Measurements from ENCODE around the gene ATP5PD. TPM values are rescaled to one million over a fixed set of nuclear protein-coding genes. Genes with fewer than 3 reads are reported as not detected.
"Not testable (repeated sequence)": the region's sequence is repeated elsewhere in the genome, so short reads cannot be mapped to it uniquely, and the experiment has no call there.

The ATP5PD gene
- total RNA-seq, 2 experiments from 2014 or later, result 242 TPM

DNA sequence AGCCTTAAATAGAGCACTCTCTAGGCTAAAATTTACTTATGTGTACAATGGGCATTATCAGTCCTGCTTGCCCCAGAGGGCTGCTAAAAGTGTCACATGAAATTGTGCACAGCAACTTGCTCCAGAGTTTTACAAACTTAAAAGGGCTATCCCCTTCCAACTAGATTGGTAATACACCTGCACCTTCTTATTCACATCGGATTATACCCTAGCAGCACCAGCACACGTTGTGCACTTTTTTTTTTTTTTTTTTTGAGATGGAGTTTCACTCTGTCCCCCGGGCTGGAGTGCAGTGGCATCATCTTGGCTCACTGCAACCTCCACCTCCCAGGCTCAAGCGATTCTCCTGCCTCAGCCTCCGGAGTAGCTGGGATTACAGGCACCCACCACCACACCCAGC, 3.0 kb downstream of the ATP5PD start:
- Mint-ChIP-seq H3K36me3 (ENCODE audit: low read depth) (peaks cover 26% of the 10 kb centered on the region), H3K4me1 (peaks cover 37% of the 10 kb centered on the region)
- POLR2A ChIA-PET, result interaction anchor here (1.3 kb wide), 1 partner anchor 19 kb away, joined by 4 read pairs; no protein-coding TSS in a partner anchor
- not testable (repeated sequence) for H3K27me3 Mint-ChIP-seq, H3K4me3 Mint-ChIP-seq, DNase-seq, H3K27ac Mint-ChIP-seq, H3K9me3 Mint-ChIP-seq
- CTCF ChIA-PET, result interaction anchor here (1.0 kb wide), 1 partner anchor 16 kb away, joined by 4 read pairs; no protein-coding TSS in a partner anchor

DNA sequence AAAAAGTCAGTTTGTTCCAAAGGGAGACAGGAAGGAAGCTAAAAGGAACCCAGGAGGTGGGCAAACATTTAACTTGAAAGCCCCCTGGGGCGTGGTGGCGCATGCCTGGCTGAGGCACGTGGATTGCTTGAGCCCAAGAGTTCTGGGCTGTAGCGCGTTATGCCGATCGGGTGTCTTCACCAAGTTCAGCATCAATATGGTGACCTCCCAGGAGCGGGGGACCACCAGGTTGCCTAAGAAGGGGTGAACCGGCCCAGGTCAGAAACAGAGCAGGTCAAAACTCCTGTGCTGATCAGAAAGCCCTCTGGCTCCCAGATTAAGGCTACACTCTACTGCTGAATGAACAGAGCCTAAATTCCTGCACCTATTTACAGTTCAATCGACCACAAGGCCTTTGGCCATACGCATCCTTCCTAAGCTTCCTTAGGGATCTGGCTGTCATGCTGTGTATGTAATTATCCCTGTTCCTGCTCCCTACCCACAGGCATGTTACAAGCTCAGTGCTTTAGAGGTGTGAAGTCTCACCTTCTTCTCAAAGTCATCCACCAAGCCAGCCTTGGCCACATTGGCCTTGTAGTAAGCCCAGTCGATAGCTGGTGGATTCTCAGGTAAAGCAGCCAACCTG, 5.0 kb downstream of the ATP5PD start:
- DNase-seq, result no peak
- peaks cover 33% of the 10 kb centered on the region for H3K4me1 Mint-ChIP-seq
- no peak overlapping the region for H3K4me3 Mint-ChIP-seq
- H3K27ac Mint-ChIP-seq, result no peak overlapping the region
- CTCF ChIA-PET, result interaction anchor here (1.0 to 1.4 kb wide), 2 partner anchors 73 to 89 kb away, joined by 3 to 6 read pairs; no protein-coding TSS in a partner anchor
- no peaks in the 10 kb centered on the region for H3K9me3 Mint-ChIP-seq
- no peaks in the 10 kb centered on the region for H3K27me3 Mint-ChIP-seq
- POLR2A ChIA-PET, result interaction anchor here (1.5 kb wide), 2 partner anchors 10 to 141 kb away, joined by 3 to 5 read pairs; partner anchors contain the start of gene SUMO2
- H3K36me3 Mint-ChIP-seq (ENCODE audit: low read depth), result peaks cover 32% of the 10 kb centered on the region

DNA sequence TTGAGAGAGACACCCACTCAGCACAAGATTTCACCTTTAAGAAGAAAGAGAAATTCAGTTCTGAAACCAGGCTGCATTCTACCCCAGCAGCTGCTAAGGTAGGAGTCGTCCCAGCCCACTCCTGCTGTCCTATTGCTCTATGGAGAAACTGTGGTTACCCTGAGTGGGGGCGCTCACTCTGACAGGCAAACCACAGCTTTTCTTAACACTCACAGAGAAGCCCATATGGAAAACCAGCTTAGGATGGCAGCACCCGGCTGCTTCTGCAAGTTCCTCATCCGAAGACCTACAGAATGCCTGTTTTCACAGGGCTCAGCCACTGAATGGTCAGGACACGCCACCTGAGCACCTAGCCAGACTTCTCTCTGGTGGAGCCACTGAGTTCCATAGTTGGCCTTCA, 7.5 kb downstream of the ATP5PD start:
- Mint-ChIP-seq H3K9me3 (no peaks in the 10 kb centered on the region), H3K27ac (no peak overlapping the region), H3K27me3 (peaks cover 2% of the 10 kb centered on the region), H3K4me1 (peaks cover 38% of the 10 kb centered on the region), H3K36me3 (ENCODE audit: low read depth) (peaks cover 35% of the 10 kb centered on the region), H3K4me3 (no peak overlapping the region)
- POLR2A ChIA-PET, result interaction anchor here (1.1 kb wide), 1 partner anchor 9 kb away, joined by 3 read pairs; no protein-coding TSS in a partner anchor
- CTCF ChIA-PET, result interaction anchor here (2.1 kb wide), 1 partner anchor 75 kb away, joined by 8 read pairs; no protein-coding TSS in a partner anchor
- no peak for DNase-seq

DNA sequence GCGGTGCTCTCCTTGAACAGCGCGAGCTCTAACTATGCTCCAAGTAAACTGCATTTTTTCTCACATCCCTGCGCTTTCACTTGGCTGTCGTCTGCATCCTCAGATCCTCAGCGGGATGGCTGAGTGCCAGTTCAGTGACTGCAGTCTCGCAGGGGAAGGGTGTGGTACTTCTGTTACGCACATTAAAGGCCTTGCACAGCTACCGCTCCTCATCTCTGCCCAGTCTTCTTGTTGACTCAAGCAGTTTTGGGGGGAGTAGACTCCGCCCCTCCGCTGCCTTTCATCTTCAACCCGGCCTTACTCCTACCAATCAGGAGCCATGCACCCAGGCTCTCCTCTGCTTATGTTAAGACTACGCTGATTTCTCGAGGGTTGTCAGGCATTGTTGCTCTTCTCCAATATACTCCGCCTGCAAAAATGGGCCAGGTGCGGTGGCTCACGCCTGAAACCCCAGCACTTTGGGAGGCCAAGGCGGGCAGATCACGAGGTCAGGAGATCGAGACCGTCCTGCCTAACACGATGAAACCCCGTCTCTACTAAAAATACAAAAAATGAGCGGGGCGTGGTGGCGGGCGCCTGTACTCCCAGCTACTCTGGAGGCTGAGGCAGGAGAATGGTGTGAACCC, 10.0 kb downstream of the ATP5PD start:
- H3K27ac Mint-ChIP-seq, result peak overlapping the region; percentile 99
- peaks cover 6% of the 10 kb centered on the region for H3K27me3 Mint-ChIP-seq
- CTCF ChIA-PET, result interaction anchor here (0.7 to 3.5 kb wide), 7 partner anchors 12 to 285 kb away, joined by 3 to 18 read pairs (median 4); partner anchors contain the start of genes MRPL58 and SLC16A5
- H3K4me3 Mint-ChIP-seq, result peak overlapping the region; percentile 69
- no peaks in the 10 kb centered on the region for H3K9me3 Mint-ChIP-seq
- POLR2A ChIA-PET, result interaction anchor here (0.8 to 1.6 kb wide), 7 partner anchors 10 to 77 kb away, joined by 3 to 16 read pairs (median 4); partner anchors contain the start of genes ATP5PD, KCTD2 and MRPL58
- peaks cover 53% of the 10 kb centered on the region for H3K4me1 Mint-ChIP-seq
- peaks cover 26% of the 10 kb centered on the region for H3K36me3 Mint-ChIP-seq (ENCODE audit: low read depth)
- peak; percentile 89 for DNase-seq

DNA sequence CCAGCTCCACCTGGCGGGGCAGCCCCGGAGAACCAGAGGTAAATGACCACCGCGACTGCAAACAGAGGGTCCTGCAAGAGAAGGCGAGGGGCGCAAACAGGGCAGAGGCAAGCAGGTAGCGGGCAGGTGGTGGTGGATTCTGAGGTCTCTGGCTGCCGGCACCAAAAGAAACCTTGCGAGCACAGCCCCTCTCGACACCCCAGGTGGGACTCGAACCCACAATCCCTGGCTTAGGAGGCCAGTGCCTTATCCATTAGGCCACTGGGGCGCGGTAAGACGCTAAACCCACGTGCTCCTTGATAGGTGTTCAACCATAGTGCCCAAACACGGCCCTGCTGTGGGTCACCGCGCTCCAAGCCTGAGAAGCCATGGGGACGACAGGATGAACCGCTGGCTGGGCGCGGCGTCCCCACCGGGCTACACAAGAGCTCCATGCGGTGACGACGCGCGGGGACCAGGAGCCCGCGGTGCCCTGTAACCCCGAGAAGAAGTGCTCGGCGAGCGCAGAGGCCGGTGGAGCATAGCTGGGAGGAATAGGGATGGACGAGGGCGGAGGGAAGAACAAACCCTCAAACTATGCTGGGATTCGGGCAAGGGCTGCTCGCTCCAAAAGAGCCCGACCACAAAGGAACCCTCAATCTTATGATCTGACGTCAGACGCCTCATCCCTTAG, 12.4 kb downstream of the ATP5PD start:
- H3K36me3 Mint-ChIP-seq (ENCODE audit: low read depth), result peaks cover 11% of the 10 kb centered on the region
- peaks cover 51% of the 10 kb centered on the region for H3K4me1 Mint-ChIP-seq

DNA sequence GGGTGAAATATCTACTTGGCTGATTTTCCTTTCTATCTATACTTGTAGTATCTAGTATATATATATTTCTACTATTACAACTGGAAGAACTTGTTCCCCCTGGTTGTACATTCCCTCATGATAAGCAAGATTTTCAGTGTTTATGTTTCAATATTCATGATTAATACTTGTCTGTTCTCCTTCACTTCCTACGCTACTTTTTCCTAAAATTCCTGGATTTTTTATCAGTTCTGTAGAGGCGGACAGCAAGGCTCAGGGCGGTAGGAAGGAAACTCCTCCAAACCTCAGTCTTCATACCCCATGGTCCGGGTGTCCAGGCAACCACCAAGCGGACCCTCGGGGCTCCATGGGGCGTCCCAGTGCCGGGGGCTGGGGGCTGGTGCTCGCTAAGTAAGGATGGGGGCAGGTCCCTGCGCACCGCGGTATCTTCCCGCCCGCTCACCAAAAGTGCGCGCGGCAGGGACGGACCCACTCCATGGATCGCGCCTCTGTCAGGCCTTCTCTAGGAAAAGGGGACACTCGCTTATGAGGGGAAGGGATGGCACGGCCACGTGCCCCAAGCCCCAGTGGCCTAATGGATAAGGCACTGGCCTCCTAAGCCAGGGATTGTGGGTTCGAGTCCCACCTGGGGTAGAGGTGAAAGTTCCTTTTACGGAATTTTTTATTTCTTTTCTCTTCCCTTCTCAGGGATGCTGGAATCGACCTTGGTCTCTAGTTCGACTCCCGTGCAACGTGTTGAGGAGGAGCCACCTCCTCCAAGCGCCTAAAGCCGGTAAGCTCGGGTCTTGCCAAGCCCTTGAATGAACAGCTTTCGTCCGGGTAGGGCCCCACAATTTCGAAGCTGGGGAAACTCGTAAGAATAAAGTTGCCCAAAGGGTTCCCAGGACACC, 13.2 kb downstream of the ATP5PD start:
- peak overlapping the region; percentile 87 for H3K4me3 Mint-ChIP-seq
- H3K9me3 Mint-ChIP-seq, result no peaks in the 10 kb centered on the region
- H3K27ac Mint-ChIP-seq, result peak overlapping the region; percentile 99
- ChIA-PET POLR2A (interaction anchor here (1.0 to 2.5 kb wide), 5 partner anchors 13 to 372 kb away, joined by 3 to 39 read pairs (median 6); partner anchors contain the start of genes ARMC7, ATP5PD, GRB2 and KCTD2), CTCF (interaction anchor here (1.0 to 3.5 kb wide), 5 partner anchors 8 to 98 kb away, joined by 3 to 21 read pairs (median 4); partner anchors contain the start of genes MRPL58 and NT5C)
- peaks cover 8% of the 10 kb centered on the region for H3K36me3 Mint-ChIP-seq (ENCODE audit: low read depth)
- peaks cover 8% of the 10 kb centered on the region for H3K27me3 Mint-ChIP-seq
- peaks cover 51% of the 10 kb centered on the region for H3K4me1 Mint-ChIP-seq
- peak; percentile 85 for DNase-seq

More for the DNA sequence above, 12.4 kb downstream of the ATP5PD start:
- H3K4me3 Mint-ChIP-seq, result peak overlapping the region; percentile 87
- H3K9me3 Mint-ChIP-seq, result no peaks in the 10 kb centered on the region
- POLR2A ChIA-PET, result interaction anchor here (0.7 to 2.5 kb wide), 11 partner anchors 9 to 371 kb away, joined by 3 to 39 read pairs (median 3); partner anchors contain the start of genes ARMC7, ATP5PD, FDXR and GRB2
- CTCF ChIA-PET, result interaction anchor here (0.6 to 3.5 kb wide), 9 partner anchors 9 to 236 kb away, joined by 3 to 21 read pairs (median 5); partner anchors contain the start of genes ATP5PD, MIF4GD, MRPL58 and NT5C
- peaks cover 8% of the 10 kb centered on the region for H3K27me3 Mint-ChIP-seq
- DNase-seq, result peak; percentile 88
- H3K27ac Mint-ChIP-seq, result peak overlapping the region; percentile 99

DNA sequence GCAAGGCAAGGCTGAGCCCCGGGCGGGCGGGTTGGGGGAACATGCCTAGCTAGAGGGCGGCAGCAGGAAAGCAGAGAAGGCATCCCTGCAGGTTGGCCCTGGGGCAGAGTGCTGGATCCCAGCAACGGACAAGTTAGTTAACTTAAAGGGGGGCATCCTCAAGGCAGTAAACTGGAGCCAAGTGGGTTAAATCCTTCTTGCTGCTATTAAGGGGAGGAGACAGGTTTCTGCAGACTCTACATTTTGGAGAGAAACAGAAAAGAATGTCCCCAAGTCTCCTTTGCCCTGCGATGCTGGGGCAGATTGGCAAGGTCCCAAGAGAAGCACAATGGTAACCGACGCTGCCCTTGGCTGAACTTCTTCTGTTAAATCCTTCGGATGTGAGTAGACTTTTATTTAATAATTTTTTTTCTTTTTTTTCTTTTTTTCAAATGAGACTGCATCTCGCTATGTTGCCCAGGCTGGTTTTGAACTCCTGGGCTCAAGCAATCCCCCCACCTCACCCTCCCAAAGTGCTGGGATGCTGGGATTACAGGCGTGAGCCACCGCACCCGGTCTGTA, 14.0 kb downstream of the ATP5PD start:
- peak overlapping the region; percentile 87 for H3K4me3 Mint-ChIP-seq
- ChIA-PET CTCF (interaction anchor here (0.8 to 5.3 kb wide), 4 partner anchors 20 to 71 kb away, joined by 3 to 29 read pairs (median 6); partner anchors contain the start of gene MRPL58), POLR2A (interaction anchor here (1.1 to 2.4 kb wide), 3 partner anchors 20 to 256 kb away, joined by 3 to 15 read pairs (median 3); partner anchors contain the start of genes MRPL58 and SLC25A19)
- peaks cover 3% of the 10 kb centered on the region for H3K36me3 Mint-ChIP-seq (ENCODE audit: low read depth)
- peaks cover 8% of the 10 kb centered on the region for H3K27me3 Mint-ChIP-seq
- no peak overlapping the region for H3K27ac Mint-ChIP-seq
- H3K9me3 Mint-ChIP-seq, result no peaks in the 10 kb centered on the region
- DNase-seq, result no peak
- peaks cover 51% of the 10 kb centered on the region for H3K4me1 Mint-ChIP-seq

DNA sequence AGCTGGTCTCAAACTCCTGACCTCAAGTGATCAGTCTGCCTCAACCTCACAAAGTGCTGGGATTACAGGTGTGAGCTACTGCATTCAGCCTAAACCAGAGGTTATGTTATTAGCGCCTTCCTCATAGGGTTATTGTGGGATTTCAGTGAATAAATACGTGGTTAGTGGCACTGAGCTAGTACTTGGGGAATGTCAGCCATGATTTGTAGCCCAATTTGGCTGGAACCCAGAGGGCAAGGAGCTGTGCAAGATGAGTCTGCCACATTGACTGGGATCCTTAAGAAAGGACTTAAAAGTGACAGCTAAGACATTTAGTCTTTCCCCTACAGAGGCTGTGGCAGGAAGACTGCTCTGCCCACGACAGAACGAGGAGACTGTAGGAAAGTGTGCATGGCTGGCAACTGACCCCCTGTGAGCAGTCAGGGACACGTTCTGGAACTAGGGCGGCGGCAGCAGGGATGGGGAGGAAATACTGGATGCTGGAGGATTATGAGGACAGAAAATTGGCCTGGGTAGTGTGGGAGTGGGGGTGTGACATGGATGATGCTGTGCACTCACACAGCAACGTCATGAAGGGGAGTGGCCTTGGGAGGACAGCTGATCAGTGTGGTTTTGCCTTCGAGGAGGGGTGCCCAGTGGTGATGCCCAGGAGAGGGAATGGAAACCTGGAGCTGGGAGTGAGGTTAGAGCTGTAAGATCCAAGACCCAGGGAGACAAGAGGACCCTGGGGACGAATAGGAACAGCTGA, 14.6 kb downstream of the ATP5PD start:
- Mint-ChIP-seq H3K4me3 (peak overlapping the region; percentile 66), H3K27ac (peak overlapping the region; percentile 53), H3K4me1 (peaks cover 47% of the 10 kb centered on the region), H3K9me3 (no peaks in the 10 kb centered on the region), H3K27me3 (peaks cover 8% of the 10 kb centered on the region), H3K36me3 (ENCODE audit: low read depth) (peaks cover 3% of the 10 kb centered on the region)
- POLR2A ChIA-PET, result interaction anchor here (0.6 to 2.4 kb wide), 8 partner anchors 10 to 257 kb away, joined by 3 to 15 read pairs (median 3); partner anchors contain the start of genes ATP5PD, KCTD2, MRPL58 and SLC25A19
- DNase-seq, result peak; percentile 66
- CTCF ChIA-PET, result interaction anchor here (0.8 to 5.3 kb wide), 4 partner anchors 19 to 70 kb away, joined by 3 to 29 read pairs (median 6); partner anchors contain the start of gene MRPL58

DNA sequence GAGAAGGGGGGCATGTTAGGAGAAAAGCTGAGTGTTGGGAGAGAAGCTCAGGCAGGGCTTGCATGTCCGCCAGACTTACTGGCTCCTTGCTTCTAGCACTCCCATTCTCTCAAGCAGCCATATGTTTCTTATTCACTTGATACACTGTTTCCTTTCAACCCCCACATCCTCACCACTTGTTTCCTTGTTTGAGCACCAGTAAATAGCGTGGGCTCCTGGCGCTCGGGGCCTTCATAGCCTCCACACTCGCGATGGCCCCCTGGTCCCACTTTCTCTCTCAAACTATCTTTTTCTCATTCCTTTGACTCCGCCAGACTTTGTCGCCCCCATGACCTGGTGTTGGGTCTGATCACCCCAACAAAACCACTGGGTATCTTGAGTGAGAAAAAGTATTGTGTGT, 16.6 kb downstream of the ATP5PD start:
- H3K4me3 Mint-ChIP-seq, result no peak overlapping the region
- peaks cover 8% of the 10 kb centered on the region for H3K36me3 Mint-ChIP-seq (ENCODE audit: low read depth)
- CTCF ChIA-PET, result interaction anchor here (5.3 kb wide), 1 partner anchor 68 kb away, joined by 29 read pairs; no protein-coding TSS in a partner anchor
- POLR2A ChIA-PET, result interaction anchor here (0.5 to 2.3 kb wide), 2 partner anchors 16 to 17 kb away, joined by 3 to 15 read pairs; partner anchors contain the start of gene MRPL58
- no peaks in the 10 kb centered on the region for H3K9me3 Mint-ChIP-seq
- peaks cover 33% of the 10 kb centered on the region for H3K4me1 Mint-ChIP-seq
- peaks cover 10% of the 10 kb centered on the region for H3K27me3 Mint-ChIP-seq
- H3K27ac Mint-ChIP-seq, result no peak overlapping the region
- no peak for DNase-seq

DNA sequence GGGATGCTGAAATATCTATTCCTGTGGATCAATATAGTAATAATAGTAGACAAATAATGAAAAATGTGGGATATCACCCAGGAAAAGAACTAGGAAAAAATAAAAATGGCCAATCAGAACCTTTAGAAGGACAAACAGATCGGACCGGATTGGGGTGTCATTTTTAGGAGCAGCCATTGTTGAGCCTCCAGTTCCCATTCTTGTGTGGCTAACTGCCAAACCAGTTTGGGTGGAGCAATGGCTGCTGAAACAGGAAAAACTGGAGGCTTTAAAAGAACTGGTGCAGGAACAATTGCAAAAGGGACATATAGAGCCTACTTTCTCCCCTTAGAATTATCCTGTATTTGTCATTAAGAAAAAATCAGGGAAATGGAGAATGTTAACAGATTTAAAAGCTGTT, 20.1 kb downstream of the ATP5PD start:
- CTCF ChIA-PET, DNase-seq, H3K9me3 Mint-ChIP-seq, H3K4me3 Mint-ChIP-seq, H3K27ac Mint-ChIP-seq, H3K27me3 Mint-ChIP-seq: not testable (repeated sequence)
- Mint-ChIP-seq H3K4me1 (peaks cover 16% of the 10 kb centered on the region), H3K36me3 (ENCODE audit: low read depth) (peaks cover 36% of the 10 kb centered on the region)
- POLR2A ChIA-PET, result interaction anchor here (4.0 kb wide), 1 partner anchor 14 kb away, joined by 25 read pairs; the partner anchor contains the start of gene MRPL58

Measured in activated CD4-positive, alpha-beta memory T cell treated with anti-CD3 and anti-CD28 coated beads, Interleukin-2, amount 10 ng/mL, durations not matched to agents 7 days and 5 days (primary cell).